NCI-H1417 (cell line): Measurements from ENCODE around the gene IER5.
A peak's percentile ranks its signal among the peaks of the same experiment; 100 is the strongest.

Source experiments
- DNase-seq, 3 experiments: peaks; one replicate each; lab custom pipeline; 2025; lab: John Stamatoyannopoulos, UW

Gene IER5

GRCh38 chr1:181099152-181100014, 10.9 kb downstream of the IER5 start:
- peak; percentile 53 to 85 (median 75) for DNase-seq

- DNase-seq = peak in 1 of 3 experiments; percentile 55
These were observed 11.8 kb downstream of the IER5 start for GRCh38 chr1:181100015-181100905.

- no peak for DNase-seq
These were observed 12.4 kb downstream of the IER5 start for GRCh38 chr1:181100934-181101333.

- peak; percentile 88 to 97 (median 96) for DNase-seq
These were observed 13.2 kb downstream of the IER5 start for GRCh38 chr1:181101581-181102226.

DNA sequence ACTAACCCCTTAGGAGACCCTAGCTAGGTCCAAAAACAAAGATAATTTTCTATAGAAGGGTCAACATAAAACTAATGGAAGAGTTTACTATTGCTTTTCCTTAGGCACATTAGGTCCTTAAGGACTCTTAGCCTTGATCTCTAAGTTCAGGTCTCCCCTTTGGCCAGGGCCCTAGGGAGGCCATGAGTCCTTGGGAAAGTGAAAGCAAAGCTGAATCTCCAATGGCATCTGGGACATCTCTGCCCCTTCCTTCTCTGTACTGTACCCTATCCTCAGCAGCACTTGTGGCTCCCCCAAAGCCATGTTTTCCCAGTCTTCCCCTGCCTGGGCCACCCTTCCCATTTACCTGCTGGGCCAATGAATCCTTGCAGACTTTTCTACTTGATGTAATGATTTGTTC, 14.3 kb downstream of the IER5 start:
- no peak for DNase-seq

GRCh38 chr1:181103399-181103798, 14.9 kb downstream of the IER5 start:
- no peak for DNase-seq

DNA sequence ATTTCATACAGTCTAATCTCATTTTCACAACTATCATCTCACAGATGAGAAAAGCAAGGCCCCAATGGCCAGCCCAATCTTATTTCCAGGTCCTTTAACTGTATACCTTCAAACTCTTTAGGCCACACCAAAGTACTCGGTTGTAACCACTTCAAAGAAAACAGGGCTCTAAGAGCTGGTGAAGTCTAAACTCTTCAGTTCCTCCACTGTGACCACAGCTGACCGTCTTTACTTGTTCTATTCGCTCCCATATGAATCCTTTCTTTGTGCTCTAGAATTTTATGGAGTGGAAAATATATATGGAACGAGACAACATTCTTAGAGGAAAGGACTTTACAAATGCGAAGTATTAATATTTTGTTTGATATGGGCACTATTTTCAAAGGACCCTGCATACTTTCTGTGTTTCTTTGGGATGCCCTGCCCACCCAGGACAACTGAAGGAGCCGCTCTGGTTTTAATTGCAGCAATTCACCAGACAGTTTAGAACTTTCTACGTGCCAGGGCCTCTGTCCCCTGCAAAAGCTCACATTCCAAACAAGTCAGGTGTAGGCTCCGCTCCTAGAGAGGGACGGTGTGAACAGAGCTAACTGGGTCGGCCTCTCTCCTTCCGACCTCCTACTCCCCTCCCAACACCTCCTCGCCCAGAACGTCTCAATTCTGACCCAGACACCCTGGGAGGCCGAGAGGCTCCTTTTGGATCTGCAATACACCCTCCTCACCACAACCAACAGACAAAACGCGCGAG, 15.7 kb downstream of the IER5 start:
- no peak for DNase-seq

- peak; percentile 72 to 91 (median 87) for DNase-seq
These were observed 16.3 kb downstream of the IER5 start for GRCh38 chr1:181104790-181105133.

- peak; percentile 98 to 100 (median 99) for DNase-seq
These were observed 16.9 kb downstream of the IER5 start for GRCh38 chr1:181105134-181106021.

- DNase-seq = no peak
These were observed 17.5 kb downstream of the IER5 start for GRCh38 chr1:181106022-181106312.

- no peak for DNase-seq
These were observed 18.0 kb downstream of the IER5 start for GRCh38 chr1:181106479-181106878.

GRCh38 chr1:181107711-181108110, 19.2 kb downstream of the IER5 start:
- no peak for DNase-seq

GRCh38 chr1:181108304-181108867, 19.9 kb downstream of the IER5 start:
- no peak for DNase-seq

- peak in 2 of 3 experiments; percentile 54 to 81 for DNase-seq
These were observed 21.5 kb downstream of the IER5 start for GRCh38 chr1:181110013-181110412.

- no peak for DNase-seq
These were observed 23.1 kb downstream of the IER5 start for GRCh38 chr1:181111559-181111958.

GRCh38 chr1:181112071-181112929, 23.8 kb downstream of the IER5 start:
- no peak for DNase-seq

DNA sequence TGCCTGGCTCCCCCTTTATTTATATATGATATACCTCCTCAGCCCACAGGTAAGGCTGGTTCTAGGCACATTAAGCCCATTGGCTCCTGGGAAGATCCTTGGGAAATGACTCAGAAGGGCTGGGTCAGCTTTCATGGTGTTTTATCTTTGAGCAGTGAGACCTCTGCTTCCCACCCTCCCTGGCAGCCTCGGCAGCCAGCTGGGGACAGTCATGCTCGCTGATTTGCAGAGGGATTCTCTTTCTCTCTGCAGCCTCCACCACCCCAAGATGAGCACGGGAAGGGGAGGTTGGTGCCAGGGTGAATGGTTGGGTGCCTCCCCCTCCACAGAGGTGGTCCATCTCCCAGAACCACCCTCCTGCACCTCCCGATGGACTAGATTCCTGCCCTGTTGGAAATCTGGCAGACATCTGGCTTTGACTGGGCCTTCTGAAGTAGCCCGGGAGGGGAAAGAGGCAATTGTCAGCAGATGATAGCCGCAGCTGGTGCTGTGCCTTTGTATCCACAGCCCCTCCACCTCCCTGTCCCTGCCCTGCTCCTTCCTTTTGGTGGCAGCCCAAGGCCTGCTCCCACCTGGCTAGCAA, 24.6 kb downstream of the IER5 start:
- peak in 1 of 3 experiments; percentile 44 for DNase-seq

DNA sequence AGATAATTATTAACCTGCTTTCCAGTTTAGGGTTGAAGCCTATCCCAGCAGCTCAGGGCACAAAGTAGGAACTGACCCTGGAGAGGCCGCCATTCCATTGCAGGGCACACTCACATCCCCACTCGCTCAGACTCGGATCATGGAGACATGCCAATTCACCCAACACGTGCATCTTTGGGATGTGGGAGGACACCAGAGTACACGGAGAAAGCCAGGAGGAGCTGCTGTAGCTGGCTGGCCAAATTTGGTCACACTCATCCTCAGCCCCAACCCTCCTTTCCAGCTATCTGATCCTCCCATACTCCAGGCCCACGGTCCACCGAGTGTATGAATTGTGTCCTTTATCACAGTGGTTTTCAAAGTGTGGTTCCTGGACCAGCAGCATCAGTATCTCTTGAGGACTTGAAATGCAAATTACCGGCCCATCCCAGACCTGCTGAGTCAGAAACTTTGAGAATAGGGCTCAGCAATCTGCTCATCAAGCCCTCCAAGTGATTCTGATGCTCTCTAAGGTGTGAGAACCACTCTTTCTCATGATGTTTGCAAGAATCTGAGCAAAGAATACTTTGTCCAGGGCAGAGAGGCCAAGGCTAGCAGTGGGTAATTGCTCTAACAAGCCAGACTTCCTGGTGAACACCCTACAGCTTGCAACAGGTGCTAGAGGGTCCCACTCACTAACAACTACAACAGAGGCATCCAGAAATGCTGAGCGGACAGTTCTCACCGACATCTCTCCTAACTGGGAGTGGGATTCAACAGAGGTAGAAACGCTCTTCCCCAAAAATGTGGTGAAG, 26.3 kb downstream of the IER5 start:
- no peak for DNase-seq

- no peak for DNase-seq
These were observed 26.8 kb downstream of the IER5 start for GRCh38 chr1:181115368-181115684.
